Nephron (organoid): ENCODE measurements around the gene GPX2.
A peak's percentile ranks its signal among the peaks of the same experiment; 100 is the strongest.

Experiments
- H3K27ac Mint-ChIP-seq, 3 experiments: 2 replicates each; pipeline ENCODE4 v1.8.0; 2020; ENCODE audit warnings: mixed read lengths in 3 of 3, mild to moderate bottlenecking in 2 of 3, moderate library complexity in 1 of 3
- H3K27me3 Mint-ChIP-seq: 2 replicates; pipeline ENCODE4 v1.8.0; 2021; ENCODE audit warnings: low read depth, mild to moderate bottlenecking, moderate library complexity, mixed read lengths
- H3K36me3 Mint-ChIP-seq: 2 replicates; pipeline ENCODE4 v1.8.0; 2020; ENCODE audit warnings: low read depth, mixed read lengths
- H3K4me1 Mint-ChIP-seq: 2 replicates; pipeline ENCODE4 v1.8.0; 2020; ENCODE audit warnings: mixed read lengths
- H3K4me3 Mint-ChIP-seq, 3 experiments: 2 replicates each; pipeline ENCODE4 v1.8.0; 2020; ENCODE audit warnings: mild to moderate bottlenecking in 3 of 3, mixed read lengths in 3 of 3, moderate library complexity in 2 of 3
- H3K9me3 Mint-ChIP-seq: 2 replicates; pipeline ENCODE4 v1.8.0; 2020; ENCODE audit warnings: mixed read lengths
- CTCF ChIP-seq, 3 experiments: fragments of 200-600 bp; sonication (generic); IDR thresholded peaks; one replicate each; pipeline ENCODE4 v1.5.0; 2021; ENCODE audit warnings: antibody characterized with exemption in 3 of 3; ENCODE audit not compliant: unreplicated experiment in 3 of 3

Gene GPX2

DNA sequence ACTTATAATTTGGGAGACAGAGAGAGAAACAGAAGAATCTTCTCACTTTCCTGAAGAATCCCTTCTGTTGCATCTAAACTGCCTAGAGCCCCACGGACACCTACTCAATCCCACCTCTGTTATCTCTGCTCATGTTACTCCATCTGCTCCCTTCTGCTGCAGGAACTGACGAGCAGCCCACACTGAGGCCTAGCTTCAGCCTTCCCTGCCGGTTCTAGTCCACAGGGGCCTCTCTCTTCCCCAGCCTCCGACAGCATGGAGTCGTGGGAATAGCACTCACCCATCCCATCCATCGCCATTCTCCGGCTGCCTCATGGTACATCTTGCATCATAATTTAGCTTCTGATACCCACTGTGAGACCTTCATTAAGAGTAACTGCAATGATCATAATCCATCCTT, 25.6 kb upstream of the GPX2 start:
- H3K27me3 Mint-ChIP-seq, result peaks cover 5% of the 10 kb centered on the region
- H3K4me3 Mint-ChIP-seq, result no peak overlapping the region
- TF ChIP-seq CTCF (IDR thresholded peaks at IDR 0.05; ENCODE audit: unreplicated experiment in 3 of 3), result no peak
- no peaks in the 10 kb centered on the region for H3K36me3 Mint-ChIP-seq
- no peaks in the 10 kb centered on the region for H3K9me3 Mint-ChIP-seq
- no peak overlapping the region for H3K27ac Mint-ChIP-seq
- peaks cover 38% of the 10 kb centered on the region for H3K4me1 Mint-ChIP-seq

- H3K27ac Mint-ChIP-seq, result peak overlapping the region in 1 of 3 experiments; percentile 80
- no peaks in the 10 kb centered on the region for H3K36me3 Mint-ChIP-seq
- no peaks in the 10 kb centered on the region for H3K9me3 Mint-ChIP-seq
- H3K27me3 Mint-ChIP-seq, result peaks cover 4% of the 10 kb centered on the region
- no peak for TF ChIP-seq CTCF (IDR thresholded peaks at IDR 0.05; ENCODE audit: unreplicated experiment in 3 of 3)
- H3K4me1 Mint-ChIP-seq, result peaks cover 44% of the 10 kb centered on the region
- H3K4me3 Mint-ChIP-seq, result no peak overlapping the region
Measured at GRCh38 chr14:64966976-64967375, 24.4 kb upstream of the GPX2 start.

DNA sequence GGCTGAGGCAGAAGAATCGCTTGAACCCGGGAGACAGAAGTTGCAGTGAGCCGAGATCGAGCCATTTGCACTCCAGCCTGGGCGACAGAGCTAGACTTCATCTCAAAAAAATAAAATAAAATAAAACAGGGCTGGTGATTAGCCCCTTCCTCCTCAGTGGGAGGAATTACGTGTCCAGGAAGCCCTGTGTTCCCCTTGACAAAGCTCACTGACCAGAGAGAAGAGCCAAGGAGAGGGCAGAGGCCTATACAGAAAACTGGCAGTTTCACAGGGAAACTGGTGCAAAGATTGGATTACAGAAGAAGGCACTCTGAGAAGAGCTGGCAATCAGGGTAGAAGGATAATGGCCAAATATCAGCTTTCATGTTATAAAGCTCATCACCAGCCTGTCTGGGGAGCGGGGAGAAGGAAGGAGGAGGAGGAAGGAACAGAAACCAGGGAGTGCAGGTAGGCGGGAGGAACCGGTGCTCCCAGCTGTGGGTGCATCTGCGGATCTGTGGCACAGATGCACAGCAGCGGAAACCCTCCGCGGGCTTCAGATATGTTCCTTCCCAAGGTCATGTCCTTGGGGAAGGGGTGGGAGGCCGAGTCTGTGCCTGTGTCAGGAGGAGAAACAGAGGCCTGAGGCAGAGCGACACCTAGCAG, 22.9 kb upstream of the GPX2 start:
- Mint-ChIP-seq H3K27ac (no peak overlapping the region), H3K36me3 (no peaks in the 10 kb centered on the region), H3K27me3 (peaks cover 4% of the 10 kb centered on the region), H3K4me1 (peaks cover 41% of the 10 kb centered on the region), H3K9me3 (no peaks in the 10 kb centered on the region), H3K4me3 (no peak overlapping the region)
- TF ChIP-seq CTCF (IDR thresholded peaks at IDR 0.05; ENCODE audit: unreplicated experiment in 3 of 3), result no peak

- peaks cover under 1% of the 10 kb centered on the region for H3K36me3 Mint-ChIP-seq
- H3K27ac Mint-ChIP-seq, result no peak overlapping the region
- H3K4me1 Mint-ChIP-seq, result peaks cover 30% of the 10 kb centered on the region
- TF ChIP-seq CTCF (IDR thresholded peaks at IDR 0.05; ENCODE audit: unreplicated experiment in 3 of 3), result no peak
- H3K4me3 Mint-ChIP-seq, result no peak overlapping the region
- H3K9me3 Mint-ChIP-seq, result no peaks in the 10 kb centered on the region
- no peaks in the 10 kb centered on the region for H3K27me3 Mint-ChIP-seq
Measured at GRCh38 chr14:64963611-64964010, 21.1 kb upstream of the GPX2 start.

- H3K4me3 Mint-ChIP-seq, result no peak overlapping the region
- peaks cover 4% of the 10 kb centered on the region for H3K36me3 Mint-ChIP-seq
- H3K27me3 Mint-ChIP-seq, result no peaks in the 10 kb centered on the region
- H3K27ac Mint-ChIP-seq, result no peak overlapping the region
- peaks cover 20% of the 10 kb centered on the region for H3K4me1 Mint-ChIP-seq
- no peak for TF ChIP-seq CTCF (IDR thresholded peaks at IDR 0.05; ENCODE audit: unreplicated experiment in 3 of 3)
- no peaks in the 10 kb centered on the region for H3K9me3 Mint-ChIP-seq
Measured at GRCh38 chr14:64960762-64961276, 18.3 kb upstream of the GPX2 start.

DNA sequence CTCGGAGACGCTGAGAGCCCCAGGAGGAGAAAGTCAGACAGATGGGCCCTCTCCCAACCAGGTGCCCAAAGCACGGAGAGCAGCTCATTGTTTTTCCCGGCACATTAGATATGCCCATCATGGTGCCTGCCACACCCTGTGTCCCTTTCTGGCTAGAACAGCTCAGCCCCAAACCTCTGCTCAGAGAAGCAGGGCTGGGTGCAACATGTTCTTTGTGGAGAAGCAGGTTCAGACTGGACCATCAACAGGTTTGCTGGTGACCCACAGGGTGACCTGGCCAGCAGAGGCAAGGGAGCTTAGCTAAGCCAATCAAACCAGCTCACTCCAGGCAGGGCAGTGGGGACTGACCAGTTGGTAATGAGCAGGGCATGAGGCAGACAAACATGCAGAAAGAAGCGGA, 16.2 kb upstream of the GPX2 start:
- peaks cover 17% of the 10 kb centered on the region for H3K4me1 Mint-ChIP-seq
- H3K9me3 Mint-ChIP-seq, result no peaks in the 10 kb centered on the region
- H3K36me3 Mint-ChIP-seq, result peaks cover 7% of the 10 kb centered on the region
- no peak for TF ChIP-seq CTCF (IDR thresholded peaks at IDR 0.05; ENCODE audit: unreplicated experiment in 3 of 3)
- H3K27me3 Mint-ChIP-seq, result no peaks in the 10 kb centered on the region
- H3K27ac Mint-ChIP-seq, result no peak overlapping the region
- no peak overlapping the region for H3K4me3 Mint-ChIP-seq
